NCI-H2081 (cell line): ENCODE data around the gene IRS2.
A peak's percentile ranks its signal among the peaks of the same experiment; 100 is the strongest.

ENCODE experiments used
- DNase-seq, 2 experiments: peaks; one replicate each; lab custom pipeline; 2025; lab: John Stamatoyannopoulos, UW

Gene IRS2

DNA sequence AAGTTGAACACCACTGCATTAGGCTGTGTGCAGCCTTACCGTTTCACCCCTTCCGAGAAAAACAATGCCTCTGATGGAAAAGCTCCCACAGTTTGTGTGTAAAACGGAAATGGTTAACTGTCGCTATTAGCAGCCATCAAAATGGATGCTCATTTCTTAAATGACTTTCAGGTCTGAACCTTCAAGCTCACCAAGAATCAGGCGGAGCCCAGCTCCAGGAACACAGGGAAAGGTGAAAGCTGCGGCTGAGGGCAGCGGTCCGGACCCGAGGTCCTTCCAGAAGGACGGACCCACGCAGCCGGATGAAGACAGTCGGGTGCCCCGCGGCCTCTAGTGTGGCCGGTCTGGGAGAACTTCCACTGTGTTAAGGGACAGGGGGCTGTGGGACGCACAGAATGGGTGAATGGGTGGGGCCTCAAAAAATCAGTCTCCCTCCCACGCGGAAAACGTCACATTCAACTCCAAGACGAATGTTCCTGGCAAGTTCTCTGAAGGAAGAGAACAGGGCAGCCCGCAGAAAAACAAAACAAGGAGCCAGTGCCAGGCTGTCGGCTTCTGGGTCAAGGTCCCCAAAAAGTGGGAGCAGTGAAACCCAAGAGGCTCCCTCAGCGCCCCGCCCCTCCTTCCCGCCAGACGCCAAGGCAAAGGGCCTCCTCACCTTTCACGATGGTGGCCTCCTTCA, 4.9 kb downstream of the IRS2 start:
- DNase-seq = no peak

DNA sequence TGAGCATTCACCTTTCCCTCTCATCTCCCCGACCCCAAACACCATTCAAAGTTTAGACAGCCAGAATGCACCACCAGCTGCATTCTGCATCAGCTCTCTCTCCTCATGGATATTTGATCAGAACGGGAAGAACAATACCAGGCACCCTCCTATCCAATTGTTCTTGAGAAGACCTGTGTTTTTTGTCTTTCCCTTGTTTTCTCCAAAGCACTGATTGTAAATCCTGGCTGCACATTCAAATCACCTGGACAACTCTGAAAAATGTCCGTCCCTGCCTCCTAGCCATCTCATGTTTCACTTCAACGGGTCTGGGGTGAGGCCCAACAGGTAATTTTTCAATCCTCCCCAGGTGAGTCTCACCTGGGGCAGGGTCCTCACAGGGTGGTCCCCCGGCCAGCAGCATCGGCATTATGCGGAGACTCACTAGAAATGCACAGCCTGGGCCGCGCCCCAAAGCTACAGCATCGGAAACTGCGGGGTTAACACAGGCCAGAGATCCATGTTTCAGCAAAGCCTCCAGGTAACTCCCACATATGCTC, 5.5 kb downstream of the IRS2 start:
- no peak for DNase-seq

DNA sequence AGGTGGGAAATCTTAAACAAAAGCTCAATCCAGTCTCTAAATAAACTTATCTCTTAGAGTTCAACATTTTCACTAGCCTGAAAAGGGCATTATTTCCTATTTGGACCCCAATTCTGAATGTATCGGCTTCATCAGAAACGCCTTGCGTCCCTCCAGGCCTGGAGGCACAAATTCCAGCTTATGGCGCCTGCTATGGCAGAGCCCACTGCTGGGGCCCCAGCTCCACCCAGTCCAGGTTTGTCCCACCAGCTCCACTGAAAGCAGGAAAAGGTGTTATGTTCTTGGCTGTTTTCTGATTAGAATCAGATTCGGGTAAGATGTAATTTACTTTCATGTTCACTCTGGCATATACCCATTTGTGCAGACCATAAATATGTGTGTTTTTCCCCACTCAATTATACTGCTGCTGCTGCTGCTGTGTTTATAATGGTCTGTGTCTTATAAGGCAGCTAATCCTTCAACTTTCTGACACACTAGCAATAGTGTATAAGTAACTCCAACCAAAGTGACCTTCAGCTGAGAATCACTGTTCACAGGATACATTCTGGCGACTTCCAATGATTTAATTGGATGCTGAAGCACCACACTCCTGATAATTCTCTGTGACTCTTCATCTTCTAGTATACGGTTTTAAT, 6.4 kb downstream of the IRS2 start:
- no peak for DNase-seq

- peak in 1 of 2 experiments; percentile 23 for DNase-seq
Observed at GRCh38 chr13:109779074-109779473, 7.3 kb downstream of the IRS2 start.

GRCh38 chr13:109778102-109778542, 8.3 kb downstream of the IRS2 start:
- peak in 1 of 2 experiments; percentile 67 for DNase-seq

DNA sequence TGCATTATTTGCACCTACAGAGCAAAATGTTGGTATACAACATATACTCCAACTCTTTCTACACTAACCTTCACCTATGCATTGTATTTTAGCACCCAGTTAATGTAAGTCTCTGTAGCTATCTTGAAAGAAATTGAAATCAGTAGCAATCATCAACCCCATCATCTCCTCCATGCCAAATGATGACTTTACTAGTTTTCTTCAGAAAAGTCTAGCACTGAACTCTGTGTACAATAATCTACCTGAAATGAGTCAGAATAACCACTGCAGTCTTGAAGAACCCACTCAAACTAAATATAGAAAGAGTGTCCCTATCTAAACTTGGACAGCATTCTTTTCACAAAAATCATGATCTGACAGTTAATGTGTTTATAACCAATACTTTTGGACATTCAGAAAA, 9.8 kb downstream of the IRS2 start:
- no peak for DNase-seq

DNA sequence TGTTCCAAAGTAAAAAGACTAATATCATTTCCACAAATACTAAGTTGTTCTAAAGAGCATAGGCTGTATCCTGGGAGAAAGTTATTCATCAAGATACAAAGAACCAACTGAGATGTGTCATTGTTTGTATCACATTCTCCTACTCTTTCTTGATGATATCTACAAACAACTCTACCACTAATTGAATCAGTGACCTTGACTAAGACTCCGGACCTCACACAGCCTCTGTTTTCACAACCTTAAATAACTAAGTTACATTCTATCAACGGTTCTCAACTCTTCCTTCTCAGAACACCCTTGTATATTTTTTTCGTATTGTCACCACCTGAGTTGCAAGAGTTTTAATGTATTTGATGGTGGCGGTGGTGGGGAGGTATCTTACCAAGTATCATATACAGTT, 12.6 kb downstream of the IRS2 start:
- no peak for DNase-seq

GRCh38 chr13:109773276-109773675, 13.1 kb downstream of the IRS2 start:
- DNase-seq = no peak

GRCh38 chr13:109771926-109772325, 14.5 kb downstream of the IRS2 start:
- no peak for DNase-seq

GRCh38 chr13:109770436-109770835, 15.9 kb downstream of the IRS2 start:
- DNase-seq = no peak

GRCh38 chr13:109769921-109770320, 16.5 kb downstream of the IRS2 start:
- DNase-seq = no peak

GRCh38 chr13:109769275-109769674, 17.1 kb downstream of the IRS2 start:
- DNase-seq = no peak

GRCh38 chr13:109768616-109769015, 17.8 kb downstream of the IRS2 start:
- DNase-seq = no peak

GRCh38 chr13:109768176-109768575, 18.2 kb downstream of the IRS2 start:
- no peak for DNase-seq

- no peak for DNase-seq
Observed at GRCh38 chr13:109767023-109767422, 19.4 kb downstream of the IRS2 start.

GRCh38 chr13:109764470-109765291, 21.7 kb downstream of the IRS2 start:
- no peak for DNase-seq

DNA sequence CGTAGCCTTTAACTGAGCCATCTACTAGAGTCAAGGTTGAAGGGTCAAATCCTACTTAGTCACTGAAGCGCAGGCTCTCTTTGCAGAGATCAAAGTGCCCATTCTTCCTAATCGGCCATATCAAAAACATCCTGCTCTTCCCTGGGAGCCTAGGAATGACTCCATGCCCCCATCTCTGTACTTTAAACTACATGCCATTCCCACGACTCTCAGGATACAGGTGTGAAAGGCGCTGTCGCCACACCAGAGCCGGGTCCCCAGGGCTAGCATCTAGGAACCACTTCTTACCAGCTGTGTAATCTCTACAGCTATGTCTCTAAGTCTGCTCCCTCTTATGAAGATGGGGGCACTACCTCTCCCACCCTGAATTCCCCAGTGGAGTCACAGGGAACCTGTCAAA, 22.3 kb downstream of the IRS2 start:
- DNase-seq = no peak

- DNase-seq = no peak
Observed at GRCh38 chr13:109762791-109763190, 23.6 kb downstream of the IRS2 start.

GRCh38 chr13:109761695-109762094, 24.7 kb downstream of the IRS2 start:
- no peak for DNase-seq

DNA sequence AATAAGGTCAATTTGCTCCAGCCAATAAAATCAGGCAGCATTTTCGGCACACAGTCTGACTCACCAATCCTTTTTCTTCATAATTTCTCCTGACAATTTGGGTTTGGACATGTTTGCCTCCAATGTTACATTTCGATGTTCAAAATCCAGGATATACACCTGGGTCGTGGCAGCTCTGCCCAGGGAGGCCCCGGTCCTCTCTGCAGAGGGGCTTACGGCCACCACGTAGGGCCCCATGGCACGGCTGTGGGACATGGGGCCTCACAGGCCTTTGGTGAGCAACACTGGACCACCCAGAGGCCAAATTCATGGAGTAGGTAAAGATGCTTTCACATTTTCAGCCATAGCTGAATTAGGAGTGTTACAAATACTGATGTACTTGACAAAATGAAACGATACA, 25.4 kb downstream of the IRS2 start:
- no peak for DNase-seq

GRCh38 chr13:109760402-109760801, 26.0 kb downstream of the IRS2 start:
- no peak for DNase-seq

DNA sequence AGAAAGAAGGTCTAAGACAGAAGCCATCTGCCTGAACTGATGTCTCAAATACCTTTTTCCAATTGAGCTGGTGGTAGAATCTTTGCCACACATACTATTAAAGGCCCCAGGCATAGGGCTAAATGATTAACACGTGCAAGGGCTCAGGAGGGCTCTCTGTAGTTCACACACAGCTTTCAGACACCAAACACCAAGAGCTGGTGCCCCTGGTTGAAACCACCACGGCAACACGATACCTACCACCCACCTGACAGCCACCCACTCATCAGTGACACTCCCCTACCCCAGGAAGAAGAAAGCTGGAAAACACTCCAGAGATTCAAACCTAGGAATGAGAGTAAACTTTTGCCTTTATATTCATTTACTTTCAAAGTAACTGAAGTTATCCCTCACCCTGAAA, 26.8 kb downstream of the IRS2 start:
- DNase-seq = no peak
